HG03342 (cell line): ENCODE results near the gene CNIH3.

Source experiments
- ATAC-seq: cut with Tn5 transposase; IDR thresholded peaks from one replicate; pipeline ENCODE4 v1.9.1; 2021; ENCODE audit warnings: mild to moderate bottlenecking, moderate library complexity; ENCODE audit not compliant: unreplicated experiment

Gene CNIH3

DNA sequence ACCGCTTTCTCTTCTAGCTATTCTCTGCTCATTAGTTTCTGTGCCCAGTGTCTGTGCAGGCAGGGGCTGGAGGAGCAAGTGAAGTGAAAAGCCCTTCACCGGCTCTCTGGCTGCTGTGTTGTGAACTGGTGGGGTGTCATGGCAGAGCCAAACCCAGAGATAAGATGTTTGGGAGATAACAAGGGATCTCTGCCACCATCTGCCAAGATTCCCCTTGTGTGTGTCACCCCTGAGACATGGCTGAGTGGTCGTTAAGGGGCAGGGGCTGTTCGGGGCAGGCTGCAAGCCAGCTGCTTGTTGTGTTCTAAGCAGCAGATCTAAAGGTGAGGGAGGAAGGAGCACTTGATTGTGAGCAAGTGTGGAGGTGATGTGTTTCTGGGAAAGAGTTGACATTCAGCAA is 24.5 kb downstream of the CNIH3 start:
- no peak for ATAC-seq

DNA sequence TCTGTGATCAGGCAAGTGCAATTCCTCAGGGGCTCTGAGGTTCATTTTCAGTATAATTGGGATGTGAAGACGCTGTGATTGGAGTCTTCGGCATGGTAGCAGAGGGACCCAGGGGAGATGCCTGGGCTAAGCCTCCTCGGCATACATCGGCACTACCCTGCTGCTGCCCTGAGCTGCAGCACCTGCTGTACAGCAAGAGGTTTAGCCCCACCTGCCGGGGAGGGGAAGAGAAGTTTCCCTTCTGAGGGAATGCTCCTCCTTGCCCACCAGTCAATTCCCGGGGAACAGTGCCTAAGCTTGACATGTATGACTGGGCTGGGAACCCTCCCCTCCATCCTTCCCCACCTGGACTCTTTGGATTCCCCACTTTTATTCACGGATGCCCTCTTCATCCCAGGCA is 24.9 kb downstream of the CNIH3 start:
- ATAC-seq: no peak

DNA sequence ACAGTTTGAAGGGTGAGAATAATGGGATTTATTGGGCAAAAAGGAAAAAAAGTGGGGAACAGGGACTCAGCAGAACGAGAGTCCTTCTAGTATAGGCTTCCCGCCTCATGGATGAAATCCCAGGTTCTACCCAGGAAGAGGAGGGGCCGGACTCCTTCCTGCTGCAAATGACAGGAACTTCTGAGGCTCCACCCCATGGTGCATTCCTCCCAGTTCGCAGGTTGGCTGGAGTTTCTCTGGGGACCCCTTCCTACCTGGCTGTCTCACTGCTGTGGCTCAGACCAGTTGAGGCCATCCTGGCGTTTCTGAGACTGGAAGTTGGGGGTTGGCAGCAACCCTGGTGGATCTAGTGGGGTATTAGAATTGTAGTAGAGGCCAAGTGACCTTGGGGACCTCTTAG is 27.5 kb downstream of the CNIH3 start:
- no peak for ATAC-seq

DNA sequence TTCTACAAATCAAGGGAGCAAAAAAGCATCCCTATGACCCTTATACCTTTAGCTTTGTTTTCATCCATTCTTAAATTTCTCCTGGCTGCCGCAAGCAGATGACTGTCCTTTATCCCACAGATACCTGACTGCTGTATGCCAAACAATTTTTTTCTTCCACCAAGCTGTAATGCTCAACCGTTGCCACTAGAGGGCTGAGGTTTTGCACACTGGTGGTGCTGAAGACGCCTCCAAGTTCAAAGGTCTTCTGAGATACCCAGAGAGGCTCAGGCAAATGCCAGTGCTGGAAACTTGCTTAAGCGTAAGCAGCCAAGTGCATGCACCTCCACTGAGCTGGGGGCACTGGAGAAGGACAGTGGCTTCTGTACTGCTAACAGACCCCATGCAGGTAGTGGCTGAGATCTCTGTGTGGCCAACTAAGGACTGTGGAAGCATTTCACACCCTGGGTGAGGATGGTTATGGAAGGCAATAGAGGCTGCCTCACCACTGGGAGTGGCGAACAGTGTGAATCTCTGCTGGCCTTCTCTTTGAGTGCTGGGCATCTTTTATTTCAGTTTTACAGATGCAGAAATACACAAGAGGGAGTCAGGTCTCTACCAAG is 28.5 kb downstream of the CNIH3 start:
- peak; percentile 73 for ATAC-seq

DNA sequence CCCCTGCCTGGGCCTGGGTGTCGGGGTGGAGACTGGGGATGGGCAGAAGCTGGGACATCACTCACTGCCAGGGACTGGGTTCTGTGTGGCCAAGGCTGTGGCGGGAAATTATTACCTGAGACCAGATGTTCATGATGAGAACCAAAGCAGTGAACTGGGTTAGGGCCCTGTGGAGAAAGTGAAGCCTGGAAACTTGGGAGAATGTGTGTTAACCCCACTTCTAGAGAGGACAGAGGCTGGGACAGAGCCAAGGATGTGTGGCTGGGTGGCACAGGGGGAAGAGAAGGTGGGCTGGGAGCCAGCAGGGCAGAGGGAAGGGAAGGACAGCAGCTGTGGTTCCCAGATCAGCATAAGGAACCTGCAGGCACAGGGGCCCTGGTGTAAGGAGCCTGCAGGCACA is 31.3 kb downstream of the CNIH3 start:
- no peak for ATAC-seq

DNA sequence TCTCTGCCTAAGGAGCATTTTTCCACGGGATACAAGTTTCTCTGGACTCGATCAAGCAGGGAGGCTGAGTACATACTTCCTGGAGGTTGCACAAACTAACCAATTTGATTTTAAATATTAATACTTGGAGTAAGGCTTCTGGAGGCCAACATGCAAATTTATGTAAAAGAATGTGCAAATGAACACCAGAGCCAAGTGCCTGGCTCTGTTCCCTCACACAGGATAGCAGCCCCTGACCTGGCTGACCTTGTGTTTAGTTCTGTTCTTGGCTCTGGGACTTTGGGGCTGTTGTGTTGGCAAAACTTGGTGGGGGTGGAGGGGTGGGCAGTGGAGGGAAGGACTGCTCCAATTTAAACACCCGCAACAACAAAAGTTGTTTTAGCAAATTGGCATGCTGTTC is 34.2 kb downstream of the CNIH3 start:
- ATAC-seq: no peak

DNA sequence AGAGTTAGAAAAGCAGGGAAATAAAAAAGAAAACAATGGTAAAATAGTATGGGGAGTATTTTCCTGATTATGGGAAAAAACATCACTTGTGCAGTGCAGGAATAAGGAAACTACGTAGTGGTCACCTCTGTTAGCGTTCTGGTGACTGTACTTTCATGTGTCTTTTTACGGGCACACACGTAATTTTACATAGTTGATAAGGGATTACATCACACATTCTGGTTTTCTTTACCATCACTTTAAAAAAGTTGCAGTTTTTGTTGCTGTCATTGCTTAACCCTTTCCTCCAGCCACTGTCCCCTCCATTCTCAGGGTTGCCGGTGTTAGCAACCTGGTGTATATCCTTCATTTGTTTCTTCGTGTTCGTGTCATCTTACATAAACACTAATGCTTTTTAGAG is 35.1 kb downstream of the CNIH3 start:
- ATAC-seq: no peak

DNA sequence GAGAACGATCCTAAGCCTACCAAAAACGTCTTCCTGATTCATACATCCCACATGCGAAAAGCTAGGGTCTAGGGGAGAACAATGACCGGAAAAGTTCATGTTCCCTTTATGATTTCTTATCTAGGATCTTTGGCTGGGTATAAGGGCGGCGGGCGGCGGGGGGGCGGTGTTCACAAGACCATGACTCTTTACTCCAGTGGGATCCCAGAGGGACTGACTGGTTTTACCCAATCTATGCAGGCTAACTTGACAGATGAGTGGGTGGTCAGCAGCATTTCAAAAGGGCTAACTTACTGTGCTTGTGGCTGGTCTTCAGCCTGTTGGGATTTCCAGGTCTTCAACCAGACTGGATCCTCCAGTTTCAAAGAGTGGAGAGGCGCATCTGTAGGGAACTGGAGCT is 40.3 kb downstream of the CNIH3 start:
- ATAC-seq: no peak

DNA sequence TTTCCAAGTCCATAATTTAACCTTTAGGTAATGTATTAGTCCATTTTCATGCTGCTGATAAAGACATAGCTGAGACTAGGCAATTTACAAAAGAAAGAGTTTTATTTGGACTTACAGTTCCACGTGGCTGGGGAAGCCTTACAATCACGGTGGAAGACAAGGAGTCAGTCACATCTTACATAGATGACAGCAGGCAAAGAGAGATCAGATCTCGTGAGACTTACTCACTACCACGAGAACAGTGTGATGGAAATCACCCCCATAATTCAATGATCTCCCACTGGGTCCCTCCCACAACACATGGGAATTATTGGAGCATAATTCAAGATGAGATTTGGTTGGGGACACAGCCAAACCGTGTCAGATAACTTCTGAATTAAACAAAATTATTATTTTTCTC is 44.0 kb downstream of the CNIH3 start:
- no peak for ATAC-seq

DNA sequence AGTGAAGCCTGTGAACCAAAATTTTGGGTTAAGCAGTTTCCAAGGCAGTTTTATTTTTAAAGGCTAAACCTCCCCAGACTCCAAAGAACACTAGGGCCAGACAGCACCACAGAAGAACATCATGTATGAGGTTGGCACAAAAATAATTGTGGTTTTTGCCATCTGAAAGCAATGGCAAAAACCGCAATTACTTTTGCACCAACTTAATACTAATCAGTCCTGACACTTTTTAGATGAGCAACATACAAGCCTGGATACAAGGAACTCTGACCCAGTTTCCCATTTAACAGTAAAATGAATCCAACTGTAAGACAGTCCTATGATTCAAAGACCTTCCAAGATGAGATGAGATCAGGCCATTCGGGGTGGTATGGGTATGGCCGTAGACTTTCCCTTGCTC is 46.8 kb downstream of the CNIH3 start:
- no peak for ATAC-seq

DNA sequence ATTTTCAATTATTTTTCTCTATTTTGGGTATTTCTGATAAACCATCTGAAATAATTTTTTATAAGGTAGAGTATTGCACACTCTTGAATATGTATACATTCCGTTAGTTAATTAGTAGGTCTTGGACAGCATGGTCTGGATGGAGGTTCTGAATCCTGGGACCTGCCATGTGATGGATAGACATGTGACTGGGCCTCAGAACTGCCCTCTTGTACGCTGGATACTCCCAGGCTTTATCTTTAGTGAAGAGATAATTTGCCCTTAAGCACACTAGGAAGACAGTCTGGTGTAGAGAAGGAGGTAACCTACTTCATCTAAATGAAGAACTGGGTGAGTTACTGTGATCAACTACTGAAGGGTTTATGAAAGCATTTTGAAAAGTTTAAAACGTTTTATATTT is 48.9 kb downstream of the CNIH3 start:
- no peak for ATAC-seq

DNA sequence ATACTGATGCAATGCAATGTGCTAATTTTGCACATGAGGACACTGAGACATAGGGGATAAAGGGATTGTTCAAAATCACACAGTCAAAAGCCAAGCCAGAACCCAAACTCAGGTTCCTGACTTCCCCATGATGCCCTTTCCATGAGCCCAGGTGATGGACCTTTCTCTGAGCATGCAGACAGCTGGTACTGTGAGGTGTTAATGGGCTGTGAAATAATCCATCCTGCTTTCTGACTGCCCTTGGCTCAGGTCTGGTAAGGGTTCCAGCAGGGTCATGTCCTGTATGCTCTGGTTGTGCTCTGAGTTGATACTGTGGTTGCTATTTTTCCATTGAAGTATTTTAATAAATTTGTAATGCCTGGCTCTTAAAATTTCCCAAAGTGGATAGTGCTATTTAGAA is 50.0 kb downstream of the CNIH3 start:
- ATAC-seq: no peak

DNA sequence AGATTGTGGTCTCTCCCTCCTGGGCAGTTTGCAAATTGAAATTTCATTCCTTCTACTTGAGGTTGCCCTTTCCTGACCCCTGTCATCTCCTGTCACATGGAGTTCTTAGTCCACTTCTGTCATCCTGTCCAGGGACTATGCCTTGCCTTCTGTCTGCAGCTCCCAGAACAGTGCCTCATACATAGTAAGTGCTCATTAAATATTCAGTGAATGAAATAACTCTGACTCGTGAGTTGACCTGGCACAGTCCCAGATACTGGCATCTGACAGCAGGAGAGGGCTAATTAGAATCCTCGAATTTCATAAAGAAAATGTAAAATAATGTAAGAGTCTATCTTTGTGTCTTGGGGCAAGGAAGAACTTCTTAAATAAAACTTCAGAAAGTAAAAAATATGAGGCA is 50.8 kb downstream of the CNIH3 start:
- no peak for ATAC-seq

DNA sequence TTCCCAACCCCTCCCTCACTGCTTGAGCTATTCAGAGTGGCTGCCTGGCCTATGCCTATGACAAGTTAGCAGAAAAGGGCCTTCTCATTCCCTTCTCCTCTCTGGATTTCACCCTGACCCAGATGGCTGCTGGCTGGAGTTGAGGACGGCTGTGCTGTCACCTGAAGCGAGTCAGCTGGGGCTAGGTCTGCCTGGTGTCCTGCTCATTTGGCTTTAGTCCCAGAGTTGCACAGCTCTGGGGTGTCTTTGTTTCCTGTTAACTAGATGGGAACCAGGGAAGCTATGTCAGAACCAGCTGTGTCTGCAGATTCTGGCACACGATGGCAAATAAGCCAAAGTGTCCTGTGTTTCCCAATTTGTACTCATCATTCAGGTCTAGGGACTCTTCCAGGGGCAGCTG is 52.9 kb downstream of the CNIH3 start:
- ATAC-seq: no peak

DNA sequence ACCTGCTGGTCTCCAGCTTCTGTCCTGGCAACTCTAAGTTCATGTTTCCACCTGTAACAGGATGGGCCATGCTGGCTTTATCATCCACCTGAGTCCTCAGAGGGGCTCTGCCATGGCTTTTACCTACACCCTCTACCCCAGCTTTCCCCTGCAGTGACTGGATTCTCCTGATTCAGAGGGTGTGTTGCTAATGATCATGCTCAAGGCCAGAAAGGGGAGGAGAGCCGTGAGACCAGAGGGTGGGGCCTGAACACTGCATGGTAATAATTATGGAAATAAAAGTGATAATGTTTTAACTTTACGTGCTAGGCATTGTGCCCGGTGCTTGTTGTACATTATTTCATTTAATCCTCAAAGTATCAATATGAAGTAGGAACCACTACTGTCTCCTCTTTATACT is 53.3 kb downstream of the CNIH3 start:
- no peak for ATAC-seq

DNA sequence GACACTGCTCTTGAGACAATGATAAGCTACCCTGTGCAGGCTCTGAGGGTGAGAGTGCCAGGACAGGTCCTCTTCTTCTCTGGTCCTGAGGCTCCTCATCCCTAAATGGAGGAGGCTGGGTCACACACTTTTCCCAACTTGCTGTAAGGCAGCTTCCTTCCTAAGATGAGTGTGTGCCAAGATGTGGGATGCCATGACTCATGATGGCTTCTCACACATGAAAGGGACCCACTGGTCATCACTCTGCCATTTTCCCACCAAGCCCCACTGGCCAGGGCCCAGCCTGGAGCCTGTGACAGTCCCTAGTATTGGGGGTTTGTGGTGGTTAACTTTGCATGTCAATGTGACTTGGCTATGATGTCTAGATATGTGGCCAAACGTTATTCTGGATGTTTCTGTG is 54.4 kb downstream of the CNIH3 start:
- ATAC-seq: no peak

DNA sequence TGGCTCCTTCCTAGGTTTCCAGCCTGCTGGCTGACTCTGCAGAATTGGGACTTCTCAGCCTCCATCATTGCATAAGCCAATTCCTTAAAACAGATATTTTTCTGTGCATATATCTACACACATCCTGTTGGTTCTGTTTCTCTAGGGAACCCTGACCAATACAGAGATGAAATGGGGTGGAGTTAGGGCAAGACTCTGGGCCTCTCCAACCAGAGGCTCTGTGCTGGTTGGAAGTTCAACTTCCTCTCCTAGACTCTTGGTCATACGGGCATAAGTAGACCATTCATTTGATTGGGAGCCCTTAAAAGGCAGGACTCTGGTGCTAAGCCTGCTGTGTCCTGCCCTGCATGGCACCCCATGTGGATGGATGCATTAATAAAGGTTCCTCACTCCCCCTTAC is 55.0 kb downstream of the CNIH3 start:
- no peak for ATAC-seq

DNA sequence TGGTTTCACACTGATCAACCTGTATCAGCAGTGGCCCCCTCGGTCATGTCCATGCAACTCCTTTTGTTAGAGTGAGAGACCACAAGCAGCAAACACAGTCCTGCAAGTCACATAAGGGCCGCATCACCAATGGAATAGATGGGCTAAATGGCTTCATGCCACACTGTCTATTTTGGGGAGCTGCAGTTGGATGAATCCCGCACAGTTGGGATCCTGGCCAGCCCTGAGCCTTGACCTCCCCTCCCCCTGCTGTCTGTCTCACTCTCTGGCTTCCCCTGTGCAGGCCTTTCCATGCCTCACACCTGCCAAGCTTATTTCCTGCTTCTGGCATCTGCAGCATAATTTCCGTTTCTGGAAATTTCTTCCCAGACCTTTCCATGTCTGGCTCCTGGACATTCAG is 57.0 kb downstream of the CNIH3 start:
- ATAC-seq: no peak

DNA sequence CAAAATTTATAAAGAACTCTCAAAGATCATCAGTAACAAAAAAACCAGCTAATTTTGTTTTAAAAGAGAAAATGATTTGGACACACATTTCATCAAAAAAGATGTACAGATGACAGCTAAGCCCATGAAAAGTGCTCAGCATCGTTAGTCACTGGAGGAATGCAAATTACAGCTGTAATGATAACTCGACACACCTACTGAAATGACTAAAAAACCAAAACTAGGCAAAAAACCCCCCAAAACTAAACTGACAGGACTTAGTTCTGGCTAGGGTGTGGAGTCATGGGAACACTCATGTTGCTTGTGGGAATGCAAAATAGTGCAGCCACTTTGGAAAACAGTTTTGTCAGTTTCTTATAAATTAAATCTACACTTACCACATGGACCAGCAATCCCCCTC is 59.5 kb downstream of the CNIH3 start:
- no peak for ATAC-seq

DNA sequence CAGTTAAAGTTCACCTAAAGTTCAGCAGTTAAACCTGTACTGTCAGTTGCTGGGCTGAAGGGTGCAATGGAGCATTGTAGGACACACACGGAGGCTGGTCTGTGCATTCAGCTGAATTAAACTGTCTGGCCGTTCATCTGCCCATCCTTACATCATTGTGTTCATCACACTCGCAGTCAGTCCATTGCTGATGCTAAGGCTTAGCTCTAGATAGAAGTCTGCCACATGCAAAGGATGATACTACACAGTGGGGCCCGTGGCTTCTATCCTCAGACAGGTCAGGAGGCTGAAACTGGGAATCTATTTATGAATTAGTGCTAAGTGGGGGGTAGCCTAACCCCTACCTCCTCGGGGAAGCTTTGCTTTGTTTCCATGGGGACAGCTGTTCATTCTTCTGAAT is 60.4 kb downstream of the CNIH3 start:
- ATAC-seq: no peak

DNA sequence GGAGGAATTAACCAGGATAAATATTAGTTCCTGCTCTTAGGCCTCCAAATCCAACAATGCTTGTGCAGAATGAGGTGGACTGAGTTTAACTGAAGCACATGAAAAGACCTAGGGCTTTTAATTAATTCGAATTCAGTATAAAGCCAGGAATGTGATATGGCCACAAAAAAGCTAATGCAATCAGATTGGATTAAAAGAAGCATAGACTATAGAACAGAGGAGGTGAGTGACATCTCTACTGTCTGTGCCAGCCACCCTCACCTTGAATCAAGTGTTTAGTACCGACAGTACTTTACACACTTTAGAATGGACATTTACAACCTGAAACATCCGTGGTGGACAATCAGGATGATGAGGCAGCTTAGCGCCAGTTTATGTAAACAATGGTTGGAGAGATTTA is 62.1 kb downstream of the CNIH3 start:
- ATAC-seq: no peak

DNA sequence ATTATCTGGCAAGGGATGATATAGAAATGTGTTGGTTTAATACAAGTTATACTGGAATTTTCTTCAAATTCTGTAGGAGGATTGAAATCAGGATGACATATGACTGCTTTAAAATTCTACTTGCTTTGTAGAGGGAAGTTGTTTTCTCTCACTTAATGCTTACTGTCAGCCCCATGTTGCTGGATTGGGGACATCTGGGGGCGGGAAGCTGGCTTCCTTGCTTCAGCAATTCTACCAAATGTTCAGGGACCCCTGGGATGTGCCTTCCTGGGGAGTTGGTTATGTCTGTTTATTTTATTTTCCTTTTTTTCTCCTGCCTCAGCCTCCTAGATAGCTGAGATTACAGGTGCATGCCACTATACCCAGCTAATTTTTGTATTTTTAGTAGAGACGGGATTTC is 63.5 kb downstream of the CNIH3 start:
- ATAC-seq: no peak

DNA sequence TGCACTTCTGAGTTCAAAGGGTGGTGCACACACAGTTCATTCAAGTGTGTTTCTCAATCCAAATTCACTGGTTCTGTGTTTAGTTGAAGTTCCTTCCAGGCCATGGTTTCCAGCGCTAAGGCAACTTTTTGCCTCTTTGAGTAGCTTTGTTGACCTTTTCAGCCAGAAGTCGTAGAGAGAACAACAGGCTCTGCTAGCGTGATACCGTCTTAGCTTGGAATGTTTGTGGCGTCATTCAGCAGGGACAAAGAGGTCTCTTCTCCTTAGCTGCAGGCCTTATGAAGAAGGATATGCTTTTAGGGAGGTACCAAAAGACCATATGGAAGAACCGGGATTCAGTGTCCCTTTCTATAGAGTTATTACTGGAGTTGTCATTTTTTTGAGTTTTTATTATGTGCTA is 65.7 kb downstream of the CNIH3 start:
- no peak for ATAC-seq

DNA sequence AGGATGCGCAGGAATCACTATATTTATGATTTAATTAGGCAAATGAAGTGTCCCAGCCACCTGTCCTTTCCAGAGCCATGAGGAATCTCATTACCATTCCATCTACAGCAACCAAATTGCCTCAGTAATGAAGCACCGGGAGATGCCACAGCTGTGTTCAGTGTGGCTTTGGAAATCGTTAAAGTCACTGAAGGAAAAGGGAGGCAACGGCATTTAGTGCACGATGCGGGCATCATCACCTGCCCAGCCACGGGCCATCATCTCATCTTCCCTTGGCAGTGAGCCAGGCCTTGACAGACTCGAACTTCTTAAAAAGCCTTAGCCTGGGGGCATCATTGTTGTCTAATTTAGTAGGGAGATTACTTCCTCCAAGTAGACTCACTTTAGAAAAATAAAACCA is 67.8 kb downstream of the CNIH3 start:
- ATAC-seq: no peak
